ENCODE data around the gene PLPPR3.

PLPPR3 gene

GRCh38 chr19:780935-781334, 40.8 kb downstream of the PLPPR3 start:
- Histone ChIP-seq H3K9me3 (ENCODE audit: control insufficient read depth, insufficient read depth, low read depth, low read length) (no peaks in the 10 kb centered on the region), H3K4me1 (ENCODE audit: control insufficient read depth, insufficient read depth, low read length) (no peaks in the 10 kb centered on the region), H3K27ac (ENCODE audit: extremely low read depth, low read depth, low read length) (no peak overlapping the region), H3K4me3 (ENCODE audit: low read depth, low read length) (no peak overlapping the region), H3K36me3 (ENCODE audit: control insufficient read depth in 2 of 2, insufficient read depth in 1 of 2, low read length in 2 of 2) (no peaks in the 10 kb centered on the region)
- TF ChIP-seq ZEB2 (tag by site-specific recombination; IDR thresholded peaks at IDR 0.05): no peak
- TF ChIP-seq KLF1 (tag by site-specific recombination; IDR thresholded peaks at IDR 0.05): 0 out of 2 replicates have a peak, but pooled peaks have one; percentile 35
- ChIA-PET CTCF (interaction anchor here (1.7 kb wide), 1 partner anchor 10 kb away, joined by 8 read pairs; no protein-coding TSS in a partner anchor), POLR2A (no interaction called here)

- Histone ChIP-seq H3K9me3 (ENCODE audit: control insufficient read depth, insufficient read depth, low read depth, low read length) (no peaks in the 10 kb centered on the region), H3K27ac (ENCODE audit: extremely low read depth, low read depth, low read length) (no peak overlapping the region), H3K4me1 (ENCODE audit: control insufficient read depth, insufficient read depth, low read length) (no peaks in the 10 kb centered on the region), H3K36me3 (ENCODE audit: control insufficient read depth in 2 of 2, insufficient read depth in 1 of 2, low read length in 2 of 2) (no peaks in the 10 kb centered on the region), H3K4me3 (ENCODE audit: low read depth, low read length) (no peak overlapping the region)
- ChIA-PET CTCF (interaction anchor here (1.6 kb wide), 1 partner anchor 10 kb away, joined by 10 read pairs; no protein-coding TSS in a partner anchor), POLR2A (interaction anchor here (0.9 kb wide), 1 partner anchor 24 kb away, joined by 3 read pairs; no protein-coding TSS in a partner anchor)
- TF ChIP-seq ZBTB20 (tag by site-specific recombination; IDR thresholded peaks at IDR 0.05) (peak; percentile 90), ZNF621 (tag by site-specific recombination; IDR thresholded peaks at IDR 0.05) (no peak), ZIC2 (tag by site-specific recombination; IDR thresholded peaks at IDR 0.05) (peak; percentile 68), PBX3 (CRISPR knock-in tag; IDR thresholded peaks at IDR 0.05) (no peak), GLIS1 (tag by site-specific recombination; IDR thresholded peaks at IDR 0.05) (peak; percentile 97), ZBTB6 (tag by site-specific recombination; IDR thresholded peaks at IDR 0.05) (peak; percentile 6; the same call in 1 of the 2 replicates), ZBTB8A (tag by site-specific recombination; IDR thresholded peaks at IDR 0.05) (0 out of 2 replicates have a peak, but pooled peaks have one; percentile 20)
These were observed 42.7 kb downstream of the PLPPR3 start for GRCh38 chr19:778910-779653.

GRCh38 chr19:776549-776948, 45.2 kb downstream of the PLPPR3 start:
- Histone ChIP-seq H3K4me3 (ENCODE audit: low read depth, low read length) (no peak overlapping the region), H3K4me1 (ENCODE audit: control insufficient read depth, insufficient read depth, low read length) (no peaks in the 10 kb centered on the region), H3K27ac (ENCODE audit: extremely low read depth, low read depth, low read length) (no peak overlapping the region), H3K36me3 (ENCODE audit: control insufficient read depth in 2 of 2, insufficient read depth in 1 of 2, low read length in 2 of 2) (no peaks in the 10 kb centered on the region), H3K9me3 (ENCODE audit: control insufficient read depth, insufficient read depth, low read depth, low read length) (no peaks in the 10 kb centered on the region)
- ChIA-PET CTCF (interaction anchor here (0.6 kb wide), 1 partner anchor 305 kb away, joined by 5 read pairs; no protein-coding TSS in a partner anchor), POLR2A (no interaction called here)
- no peak for TF ChIP-seq KLF9 (tag by site-specific recombination; IDR thresholded peaks at IDR 0.05; ENCODE audit: low read depth)
- no peak for TF ChIP-seq FEZF1 (tag by site-specific recombination; IDR thresholded peaks at IDR 0.05)
- no peak for TF ChIP-seq ZNF747 (tag by site-specific recombination; IDR thresholded peaks at IDR 0.05)
- no peak for TF ChIP-seq ZNF510 (tag by site-specific recombination; IDR thresholded peaks at IDR 0.05; ENCODE audit: insufficient replicate concordance)
- TF ChIP-seq PRDM10 (tag by site-specific recombination; IDR thresholded peaks at IDR 0.05): no peak
- TF ChIP-seq ZNF664 (tag by site-specific recombination; IDR thresholded peaks at IDR 0.05): no peak
- TF ChIP-seq ZNF660 (tag by site-specific recombination; IDR thresholded peaks at IDR 0.05): no peak

Data from HEK293 (cell line).